GM19035 (cell line): ENCODE data around the gene TNNI2.
"Not testable (repeated sequence)": the region's sequence is repeated elsewhere in the genome, so short reads cannot be mapped to it uniquely, and the experiment has no call there.

Experiments used
- ATAC-seq: cut with Tn5 transposase; IDR thresholded peaks from one replicate; pipeline ENCODE4 v1.9.1; 2021; ENCODE audit not compliant: unreplicated experiment

Gene TNNI2

DNA sequence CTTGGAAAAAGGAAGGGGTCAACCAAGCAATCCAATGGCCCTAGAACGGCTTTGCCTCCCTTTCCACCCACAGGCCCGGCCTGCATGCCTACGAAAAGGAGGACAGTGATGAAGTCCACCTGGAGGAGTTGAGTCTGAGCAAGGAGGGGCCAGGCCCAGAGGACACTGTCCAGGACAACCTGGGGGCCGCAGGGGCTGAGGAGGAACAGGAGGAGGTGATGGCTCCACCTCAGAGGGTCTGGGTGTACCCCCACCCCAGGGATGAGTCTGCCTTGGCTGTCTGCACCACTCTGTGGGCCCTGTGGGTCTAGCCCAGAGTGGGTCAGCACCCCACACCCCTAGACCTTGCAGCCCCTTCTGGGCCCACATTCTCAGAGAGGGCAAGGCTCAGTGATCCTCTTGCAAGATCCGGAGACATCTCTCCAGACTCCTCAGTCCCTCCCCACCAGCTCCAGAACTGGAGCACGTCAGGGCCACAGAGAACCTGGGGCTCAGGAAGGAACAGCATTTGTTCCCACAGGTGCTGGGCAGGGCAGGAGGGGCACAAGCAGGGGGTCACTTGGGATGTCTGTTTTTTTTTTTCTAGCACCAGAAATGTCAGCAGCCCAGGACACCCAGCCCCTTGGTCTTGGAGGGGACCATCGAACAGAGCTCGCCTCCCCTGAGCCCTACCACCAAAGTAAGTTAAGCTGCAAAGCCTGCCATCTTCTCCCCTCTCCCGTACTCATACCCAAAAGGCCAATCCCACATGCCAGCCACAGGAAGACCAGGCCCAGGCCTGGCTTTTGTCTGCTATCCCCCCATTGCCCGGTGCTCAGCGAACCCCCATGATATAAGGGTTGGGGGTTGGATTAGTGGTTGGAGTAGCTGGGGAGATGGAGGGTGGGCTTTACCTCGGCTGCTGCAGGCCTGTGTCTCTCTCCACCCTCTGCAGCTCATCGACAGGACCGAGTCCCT, 44.8 kb downstream of the TNNI2 start:
- no peak for ATAC-seq

- no peak for ATAC-seq
Measured at GRCh38 chr11:1884303-1884700, 45.5 kb downstream of the TNNI2 start.

DNA sequence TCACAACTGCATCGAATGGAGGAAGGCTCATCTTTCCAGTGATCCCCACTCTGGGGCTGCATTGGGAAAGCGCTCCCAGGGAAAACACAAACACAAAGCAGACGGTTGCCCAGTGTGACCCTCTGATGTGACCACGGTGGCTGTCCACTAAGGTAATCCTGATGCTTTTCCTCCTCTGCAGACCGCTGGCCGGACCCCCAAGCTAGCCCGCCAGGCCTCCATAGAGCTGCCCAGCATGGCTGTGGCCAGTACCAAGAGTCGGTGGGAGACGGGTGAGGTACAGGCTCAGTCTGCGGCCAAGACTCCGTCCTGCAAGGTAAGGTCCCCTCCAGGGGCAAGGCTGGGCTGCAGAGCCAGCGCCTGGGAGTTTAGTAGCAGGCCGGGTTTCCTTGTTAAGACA, 47.8 kb downstream of the TNNI2 start:
- not testable (repeated sequence) for ATAC-seq

DNA sequence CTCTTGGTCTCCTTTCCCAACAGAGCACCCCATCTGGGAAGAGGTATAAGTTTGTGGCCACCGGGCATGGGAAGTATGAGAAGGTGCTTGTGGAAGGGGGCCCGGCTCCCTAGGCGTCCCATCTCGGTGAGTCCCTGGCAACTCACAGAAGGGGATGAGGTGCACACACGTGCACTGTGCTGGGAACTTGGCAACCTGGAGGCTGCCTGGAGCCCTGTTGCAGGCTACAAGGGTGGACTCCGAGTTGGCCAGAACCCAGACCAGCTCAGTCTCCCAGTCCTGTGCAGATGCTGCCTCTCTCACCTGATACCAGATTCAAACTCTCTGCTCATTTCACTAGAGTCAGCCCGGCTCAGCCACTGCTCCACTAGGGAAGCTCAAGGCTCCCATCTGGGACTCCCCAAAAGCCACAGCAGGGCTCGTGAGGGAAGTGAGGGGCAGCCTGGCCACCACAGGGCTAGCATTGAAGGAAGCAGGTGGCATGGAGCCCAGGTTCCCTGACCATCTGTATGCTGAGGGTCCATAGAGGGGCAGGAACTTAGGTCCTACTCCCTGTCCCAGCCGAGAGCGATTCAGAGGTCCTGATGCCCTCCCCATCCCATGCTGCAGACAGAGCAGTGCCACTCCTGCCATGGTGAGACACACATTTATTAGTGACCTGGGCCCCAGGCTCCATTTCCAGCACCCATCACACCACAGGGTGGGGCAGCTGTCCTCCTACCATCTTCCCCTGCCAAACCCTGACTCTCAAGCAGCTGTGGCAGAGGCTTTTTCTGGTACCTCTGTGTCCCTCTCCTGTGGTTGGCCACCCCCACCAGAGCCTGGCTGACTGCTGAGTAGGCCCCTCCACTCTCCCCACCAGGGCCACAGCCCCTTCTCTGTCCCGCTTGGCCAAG, 48.9 kb downstream of the TNNI2 start:
- ATAC-seq, result no peak

DNA sequence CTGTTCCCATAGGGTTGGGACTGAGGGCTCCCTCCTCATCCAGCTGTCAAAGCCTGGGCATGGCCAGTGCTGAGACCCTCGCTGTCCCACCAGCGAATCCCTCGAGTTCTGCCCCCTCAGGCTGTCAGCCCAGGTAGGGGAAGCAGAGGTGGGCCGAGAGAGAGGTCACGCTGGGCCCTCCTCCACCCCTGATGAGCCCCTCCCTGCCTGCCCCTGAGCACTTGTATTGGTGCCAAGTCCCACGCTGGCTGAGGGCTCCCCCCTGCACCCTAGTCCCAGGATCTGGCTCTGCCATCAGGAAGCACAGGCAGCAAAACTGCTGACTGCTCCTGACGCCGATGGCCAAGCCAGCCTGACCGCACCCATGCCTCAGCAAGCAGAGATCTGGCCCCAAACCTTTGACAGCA, 49.6 kb downstream of the TNNI2 start:
- ATAC-seq, result no peak

DNA sequence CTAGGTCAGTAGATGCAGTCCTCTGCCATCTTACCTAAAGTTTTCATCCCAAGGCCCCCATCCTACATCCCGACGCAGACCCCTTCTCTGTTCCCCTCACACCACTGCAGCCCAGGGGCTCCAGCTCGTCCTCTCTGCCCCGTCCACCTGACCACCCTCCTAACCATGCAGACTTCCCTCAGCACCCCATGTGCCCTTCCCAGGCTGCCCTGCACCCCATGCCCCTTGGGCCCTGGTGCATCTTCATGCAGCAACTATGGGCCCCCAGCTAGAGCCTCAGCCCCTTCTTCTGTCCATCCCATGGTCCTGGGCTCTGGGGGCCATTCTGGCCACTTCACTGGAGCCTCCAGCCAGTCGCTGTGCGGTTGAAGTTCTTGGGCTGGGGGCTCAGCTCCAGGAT, 50.0 kb downstream of the TNNI2 start:
- ATAC-seq, result no peak

DNA sequence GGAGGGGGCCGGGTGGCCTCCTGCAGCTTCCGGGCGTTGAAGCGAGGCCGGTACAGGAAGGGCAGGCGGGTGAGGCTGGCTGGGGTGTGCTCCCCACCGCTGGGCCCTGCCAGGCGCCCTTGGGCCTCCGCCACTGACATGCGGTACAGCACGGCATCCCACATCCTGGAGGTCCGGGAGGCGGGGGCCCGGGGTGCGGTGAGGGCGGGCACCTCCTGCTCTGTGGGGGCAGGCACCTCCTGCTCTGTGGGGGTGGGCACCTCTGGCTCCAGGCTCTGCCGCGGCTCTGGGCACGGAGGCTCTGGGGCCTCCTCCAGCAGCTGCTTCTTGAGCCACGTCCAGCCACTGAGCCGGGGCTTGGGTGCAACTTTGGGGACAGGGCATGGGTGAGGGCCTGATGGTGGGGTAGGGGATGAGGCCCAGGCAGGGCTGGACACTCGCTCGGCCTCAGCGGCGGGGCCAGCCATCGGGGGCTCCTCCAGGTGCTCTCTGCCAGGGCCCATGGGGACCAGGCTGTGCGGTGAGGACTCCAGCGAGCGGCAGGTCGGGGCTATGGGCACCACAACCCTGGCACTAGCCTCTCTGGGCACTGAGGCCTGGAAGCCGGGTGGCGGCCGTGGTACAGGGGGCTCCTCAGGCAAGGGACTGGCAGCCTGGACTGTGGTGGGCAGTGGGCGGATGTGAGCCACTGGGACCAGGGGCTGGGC, 50.6 kb downstream of the TNNI2 start:
- ATAC-seq, result no peak

- no peak for ATAC-seq
Measured at GRCh38 chr11:1889941-1890855, 51.4 kb downstream of the TNNI2 start.
